Stromal cell of bone marrow (primary cell): ENCODE measurements around the gene PIK3R1.
"Not testable (repeated sequence)": the region's sequence is repeated elsewhere in the genome, so short reads cannot be mapped to it uniquely, and the experiment has no call there.

ENCODE experiments used
- DNase-seq: peaks from one replicate; pipeline ENCODE4 v3.0.0-alpha.2; 2012; ENCODE audit warnings: low read depth

The PIK3R1 gene

DNA sequence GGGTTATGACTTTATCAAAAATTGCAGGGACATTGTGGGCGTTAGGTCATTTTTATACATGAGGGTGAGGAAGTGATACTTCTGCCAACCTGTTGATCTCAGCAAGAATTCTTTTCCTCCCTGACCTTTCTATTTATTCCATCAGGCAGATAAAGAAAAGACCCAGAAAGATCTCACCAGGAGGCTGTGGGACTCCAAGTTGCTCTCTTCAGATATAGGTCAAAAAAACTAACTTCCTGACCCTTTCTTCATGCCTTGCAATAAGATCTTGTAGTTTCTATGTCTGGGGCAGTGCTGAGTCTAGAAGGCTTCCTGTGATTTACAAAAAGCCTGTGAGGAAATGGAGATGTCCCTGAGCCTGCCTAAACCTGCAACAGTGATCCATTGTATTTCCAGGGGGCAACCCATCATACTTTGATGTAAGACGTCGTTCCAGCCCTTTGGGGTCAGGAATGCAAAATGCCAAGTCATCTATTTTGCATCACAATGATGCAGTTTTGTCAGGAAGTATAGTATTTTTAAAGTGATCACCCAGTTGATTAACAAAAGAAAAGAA lies 22.0 kb upstream of the PIK3R1 start:
- DNase-seq, result no peak

DNA sequence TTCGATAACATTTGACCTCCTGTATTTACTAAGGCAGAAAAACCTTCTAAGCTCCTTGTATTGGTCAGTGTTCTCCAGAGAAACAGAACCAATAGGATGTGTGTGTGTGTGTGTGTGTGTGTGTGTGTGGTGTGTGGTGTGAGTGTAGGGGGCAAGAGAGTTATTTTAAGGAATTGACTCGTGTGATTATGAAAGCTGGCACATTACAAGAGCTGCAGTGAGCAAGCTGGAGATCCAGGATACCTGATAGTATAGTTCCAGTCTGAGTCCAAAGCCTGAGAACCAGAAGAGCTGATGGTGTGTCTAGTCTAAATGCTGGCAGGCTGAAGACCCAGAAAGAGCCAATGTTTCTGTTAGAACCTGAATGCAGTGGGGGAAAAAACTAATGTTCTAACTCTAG lies 21.2 kb upstream of the PIK3R1 start:
- DNase-seq, result no peak

DNA sequence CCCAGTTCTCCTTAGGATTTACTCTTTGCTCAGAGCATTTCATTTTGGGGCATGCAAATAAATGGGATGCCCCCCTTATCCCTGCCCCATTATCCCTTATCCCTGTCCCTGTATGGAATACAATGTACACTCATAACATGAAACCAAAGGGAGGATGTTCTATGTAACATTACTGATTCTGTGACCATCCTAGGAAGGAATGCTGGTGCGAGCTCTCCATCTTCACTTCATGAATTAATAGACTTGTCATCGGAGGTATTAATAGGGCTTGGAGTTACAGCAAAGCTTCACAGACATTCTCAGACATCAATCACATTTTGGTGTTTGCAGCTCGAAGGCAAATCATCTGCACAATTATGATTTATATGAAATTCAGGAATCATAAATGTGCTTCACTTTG lies 20.4 kb upstream of the PIK3R1 start:
- no peak for DNase-seq

DNA sequence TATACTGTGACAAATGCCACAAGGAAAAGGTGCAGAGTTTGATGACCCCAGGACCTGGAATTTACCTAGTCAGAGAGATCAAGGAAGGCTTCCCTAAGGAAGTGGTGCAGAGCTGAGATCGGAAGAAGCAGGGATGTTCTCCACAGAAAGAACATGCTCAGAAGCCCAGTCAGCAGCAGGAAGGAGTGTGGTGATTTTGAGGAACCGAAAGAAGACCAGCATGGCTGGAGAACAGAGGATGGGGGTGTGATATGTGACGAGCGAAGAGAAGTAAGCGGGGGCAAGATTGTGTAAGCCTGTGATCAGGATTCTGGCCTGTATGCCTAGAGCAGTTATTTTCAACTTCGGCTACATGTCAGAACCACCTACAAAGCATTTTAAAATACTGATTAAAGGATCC lies 18.7 kb upstream of the PIK3R1 start:
- no peak for DNase-seq

DNA sequence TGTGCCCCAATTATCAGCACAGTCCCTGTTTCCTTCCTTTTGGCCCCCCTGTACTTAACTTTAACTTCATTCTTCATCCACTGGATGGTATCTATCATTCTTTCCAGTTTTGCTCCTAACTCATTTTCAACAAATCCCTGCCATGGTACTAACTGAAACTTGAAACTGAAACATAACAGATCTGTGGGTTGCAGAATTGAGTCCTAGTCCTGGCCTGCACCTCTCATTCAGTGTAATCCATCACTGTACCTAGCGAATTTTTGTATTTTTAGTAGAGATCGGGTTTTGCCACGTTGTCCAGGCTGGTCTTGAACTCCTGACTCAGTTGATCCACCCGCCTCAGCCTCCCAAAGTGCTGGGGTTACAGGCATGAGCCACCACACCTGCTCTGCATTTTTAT lies 15.3 kb upstream of the PIK3R1 start:
- no peak for DNase-seq

DNA sequence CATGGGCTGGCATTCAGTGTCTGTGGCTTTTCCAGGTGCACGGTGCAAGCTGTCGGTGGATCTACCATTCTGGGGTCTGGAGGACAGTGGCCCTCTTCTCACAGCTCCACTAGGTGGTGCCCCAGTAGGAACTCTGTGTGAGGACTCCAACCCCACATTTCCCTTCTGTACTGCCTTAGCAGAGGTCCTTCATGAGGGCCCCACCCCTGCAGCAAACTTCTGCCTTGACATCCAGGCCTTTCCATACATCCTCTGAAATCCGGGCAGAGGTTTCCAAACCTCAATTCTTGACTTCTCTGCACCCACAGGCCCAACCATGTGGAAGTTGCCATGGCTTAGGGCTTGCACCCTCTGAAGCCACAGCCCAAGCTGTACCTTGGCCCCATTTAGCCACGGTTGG lies 4.9 kb upstream of the PIK3R1 start:
- DNase-seq, result not testable (repeated sequence)

DNA sequence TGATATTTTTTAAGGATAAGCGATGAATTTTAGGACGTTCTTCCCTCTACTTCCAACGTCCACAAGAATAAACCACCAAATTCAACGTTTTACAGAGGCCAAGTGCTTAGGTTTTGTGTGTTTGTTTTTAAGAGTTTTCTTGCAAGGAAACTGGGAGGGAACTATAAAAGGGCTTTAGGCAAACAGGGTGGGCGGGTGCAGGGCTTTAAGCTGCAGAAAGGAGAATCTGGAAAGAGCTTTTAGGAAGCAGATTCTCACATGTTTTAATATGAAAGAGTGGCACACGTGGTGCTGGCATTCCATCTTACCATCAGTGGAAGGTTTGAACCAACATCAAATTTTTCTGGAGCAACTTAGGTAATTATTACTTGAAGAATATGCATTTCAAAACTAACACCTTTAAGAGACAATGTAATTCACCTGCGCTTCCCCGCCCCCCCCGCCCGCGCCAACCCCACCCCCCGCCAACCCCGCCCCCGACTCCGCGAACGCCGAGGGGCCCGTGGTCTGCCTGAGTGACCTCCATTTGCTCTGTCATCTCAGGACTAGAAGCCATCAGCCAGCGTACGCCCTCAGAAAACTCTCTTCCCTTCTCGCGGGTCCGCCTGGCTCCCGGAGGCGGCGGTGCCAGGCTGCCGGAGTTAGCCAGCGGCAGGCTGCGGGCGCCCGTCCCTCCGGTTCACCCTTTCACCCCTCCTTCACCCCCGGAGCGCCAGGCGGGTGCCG lies 911 bp upstream of the PIK3R1 start:
- DNase-seq, result no peak

DNA sequence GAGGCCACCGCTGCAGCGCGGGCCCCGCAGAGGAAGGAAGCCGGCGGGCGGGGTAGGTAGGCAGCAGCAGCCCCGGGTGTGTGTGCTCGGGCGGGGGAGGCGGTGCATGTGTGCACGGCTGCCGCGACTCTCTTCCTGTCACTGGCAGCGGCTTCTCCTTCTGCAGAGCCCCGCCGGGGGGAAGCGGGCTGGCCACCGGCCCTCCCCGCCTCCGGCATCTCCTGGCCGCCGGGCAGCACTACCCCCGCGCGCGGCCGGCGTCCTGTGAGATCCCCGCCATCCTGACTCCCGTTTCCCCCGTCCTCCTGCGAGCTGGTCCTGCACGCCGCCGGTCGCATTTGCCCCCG lies 315 bp downstream of the PIK3R1 start:
- DNase-seq, result no peak

DNA sequence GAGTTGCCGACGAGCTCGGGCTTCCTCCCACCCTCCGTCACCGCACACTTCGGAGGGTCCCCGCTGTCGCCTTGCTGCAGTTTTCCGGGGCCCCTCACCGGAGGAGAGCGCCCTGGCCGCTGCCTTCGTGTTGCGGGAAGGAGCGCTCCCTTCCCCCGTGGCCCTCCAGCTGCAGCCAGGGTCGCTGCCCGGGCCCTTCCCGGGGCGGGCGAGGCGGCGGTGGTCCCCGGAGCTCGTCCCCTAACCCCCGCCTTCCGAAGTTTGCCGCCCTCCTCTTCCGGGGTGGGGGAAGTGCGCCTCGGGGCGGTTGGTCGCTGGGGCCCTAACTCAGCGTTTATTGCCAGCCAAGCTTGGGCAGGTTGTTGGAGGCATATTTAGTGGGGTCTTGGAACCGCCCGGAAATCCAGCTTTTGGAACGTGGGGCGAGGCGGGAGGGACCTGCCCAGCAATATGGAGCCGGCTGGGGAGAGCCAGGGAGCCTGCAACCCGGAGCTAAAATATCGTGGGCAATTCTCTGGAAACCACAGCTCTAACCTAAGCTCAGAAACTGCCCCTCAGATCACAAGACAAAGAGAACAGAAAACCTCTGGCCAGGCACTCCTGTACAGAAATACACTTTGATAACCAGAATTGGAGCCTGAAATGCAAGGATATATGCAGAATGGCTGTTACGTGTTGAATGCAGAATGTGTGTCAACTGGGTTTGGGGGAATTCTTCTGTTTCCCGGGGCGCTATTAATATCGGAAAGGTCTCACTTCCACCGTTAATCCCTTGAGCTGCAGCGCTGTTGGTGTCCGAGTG lies 890 bp downstream of the PIK3R1 start:
- DNase-seq, result no peak

DNA sequence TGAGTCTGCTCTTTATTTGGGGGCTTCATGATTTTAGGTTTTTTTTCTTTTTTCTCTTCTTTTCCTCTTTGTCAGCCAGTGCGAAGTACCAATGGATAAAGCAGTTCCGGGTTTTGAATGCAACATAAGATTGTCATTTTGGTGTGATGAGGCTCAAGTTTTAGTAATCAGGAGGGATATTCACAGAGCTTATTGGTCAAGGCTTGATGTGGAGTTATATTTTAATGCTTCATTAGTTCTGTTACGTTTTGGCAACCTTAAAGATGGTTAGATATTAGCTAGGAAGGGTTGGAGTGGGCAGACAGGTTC lies 1.4 kb downstream of the PIK3R1 start:
- no peak for DNase-seq

DNA sequence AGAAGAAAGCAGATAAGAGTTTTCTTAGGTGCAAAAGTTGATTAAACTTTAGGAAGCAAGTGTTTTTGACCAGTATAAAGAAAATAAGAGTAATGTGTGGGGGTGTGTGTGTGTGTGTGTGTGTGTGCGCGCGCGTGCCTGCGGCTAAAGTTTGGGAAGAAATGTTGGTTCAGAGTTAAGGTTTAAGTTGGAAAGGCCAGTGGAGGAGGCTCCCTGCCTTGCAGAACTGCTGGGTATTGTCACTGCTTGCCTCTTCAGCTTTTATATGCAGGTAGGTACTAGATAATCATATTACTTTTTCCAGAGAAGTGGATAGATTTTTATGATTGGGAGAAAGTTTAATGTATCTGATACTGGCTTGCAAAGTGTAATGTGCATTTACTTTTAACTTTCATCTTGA lies 2.0 kb downstream of the PIK3R1 start:
- DNase-seq, result no peak

DNA sequence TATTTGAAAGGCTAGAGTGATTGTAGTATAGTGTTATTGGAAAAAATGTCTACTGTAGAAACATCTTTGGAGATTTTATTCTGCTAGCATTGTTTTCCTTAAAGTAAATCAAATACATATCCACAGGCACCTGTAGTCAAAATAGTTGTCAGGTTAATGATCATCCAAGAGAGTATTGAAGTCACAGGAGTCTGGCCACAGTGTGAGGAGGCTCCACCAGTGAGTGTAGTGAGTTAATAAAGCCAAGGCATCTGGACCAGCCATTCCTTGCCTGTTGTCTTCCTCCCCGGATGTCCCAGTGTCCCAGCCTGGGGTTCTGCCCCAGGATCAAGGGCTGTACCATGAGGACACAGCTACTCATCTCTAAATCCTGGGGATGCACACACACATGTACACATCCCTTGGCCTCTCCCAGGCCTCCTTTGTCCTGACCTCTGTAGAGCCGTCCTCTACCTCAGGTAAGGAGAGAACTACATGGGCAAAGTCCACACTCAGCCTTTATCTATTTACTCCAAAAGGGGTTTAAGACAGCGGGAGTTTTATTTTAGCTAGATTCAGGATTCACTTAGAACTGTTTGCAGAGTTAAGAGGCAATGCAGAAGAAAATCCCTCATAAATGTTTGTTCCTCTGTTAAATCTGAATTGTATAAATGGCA lies 3.7 kb downstream of the PIK3R1 start:
- DNase-seq, result no peak

DNA sequence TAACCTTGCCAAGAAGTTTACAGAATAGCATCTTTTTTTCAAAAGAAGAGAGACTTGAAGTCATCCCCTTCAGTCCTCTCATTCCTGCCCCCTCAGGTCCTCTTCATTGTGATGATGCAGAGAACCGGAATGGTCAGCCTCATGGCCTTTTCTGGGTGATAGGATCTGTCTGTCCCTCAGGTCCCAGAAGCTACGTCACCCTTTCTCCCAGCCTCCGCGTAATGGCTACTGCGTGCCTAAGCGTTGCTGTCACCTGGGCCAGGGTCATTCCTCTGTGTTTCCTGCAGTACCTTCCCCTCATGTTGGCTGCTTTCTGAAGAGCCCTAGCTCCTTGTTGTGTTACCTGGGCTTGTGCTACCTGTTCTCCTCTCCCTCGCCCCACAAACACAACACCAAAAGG lies 4.7 kb downstream of the PIK3R1 start:
- DNase-seq, result no peak

DNA sequence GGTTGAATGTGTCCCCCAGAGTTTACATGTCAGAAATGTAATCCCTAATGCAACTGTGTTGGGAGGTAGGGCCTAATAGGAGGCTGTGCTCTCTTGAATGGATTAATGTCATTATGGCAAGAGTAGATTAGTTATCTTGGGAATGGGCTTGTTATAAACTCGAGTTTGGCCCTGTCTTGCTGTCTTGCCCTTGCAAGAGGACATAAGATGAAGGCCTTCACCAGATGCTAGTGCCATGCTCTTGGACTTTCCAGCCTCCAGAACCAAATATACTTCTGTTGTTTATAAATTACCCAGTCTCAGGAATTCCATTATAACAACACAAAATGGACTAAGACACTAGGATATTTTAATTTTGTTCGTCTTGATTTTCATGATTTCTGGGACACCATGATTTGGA lies 5.4 kb downstream of the PIK3R1 start:
- no peak for DNase-seq

DNA sequence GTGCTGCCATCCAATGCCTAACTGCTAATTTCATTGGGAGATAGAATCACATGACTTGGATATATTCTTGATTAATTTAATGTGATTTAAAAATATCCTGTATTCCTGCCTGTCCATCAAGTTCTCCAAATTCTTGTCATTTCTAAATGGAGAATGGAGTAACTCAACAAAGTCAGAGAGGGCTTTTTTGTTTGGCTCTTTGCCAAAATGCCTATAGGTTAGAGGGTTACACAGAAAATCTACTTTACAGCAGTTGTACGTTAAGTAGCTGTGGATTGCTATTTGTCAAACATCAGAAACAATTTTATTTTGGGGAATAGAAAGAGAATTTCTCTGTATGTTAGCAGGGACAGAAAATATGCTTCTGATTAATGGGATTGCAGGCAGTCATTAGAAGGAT lies 5.9 kb downstream of the PIK3R1 start:
- DNase-seq, result no peak

DNA sequence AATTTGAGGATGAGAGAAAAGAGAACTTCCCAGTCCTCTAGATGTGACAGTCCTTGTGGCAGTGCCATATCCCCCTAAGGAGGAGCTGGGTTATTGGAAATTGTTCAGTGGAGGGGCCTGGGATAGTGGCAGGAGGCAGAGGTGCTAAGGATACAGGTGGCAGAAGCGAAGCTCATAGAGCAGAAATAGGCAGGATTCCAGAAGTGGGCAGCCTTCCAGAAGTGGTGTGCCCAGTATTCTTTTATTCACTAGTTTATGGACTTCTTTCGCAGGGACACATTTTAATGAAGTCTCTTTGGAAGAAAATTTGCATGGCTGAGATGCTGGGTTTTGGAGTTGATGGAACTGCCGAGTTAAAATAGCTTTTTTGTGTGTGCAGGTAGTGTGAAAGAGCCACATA lies 6.8 kb downstream of the PIK3R1 start:
- no peak for DNase-seq

DNA sequence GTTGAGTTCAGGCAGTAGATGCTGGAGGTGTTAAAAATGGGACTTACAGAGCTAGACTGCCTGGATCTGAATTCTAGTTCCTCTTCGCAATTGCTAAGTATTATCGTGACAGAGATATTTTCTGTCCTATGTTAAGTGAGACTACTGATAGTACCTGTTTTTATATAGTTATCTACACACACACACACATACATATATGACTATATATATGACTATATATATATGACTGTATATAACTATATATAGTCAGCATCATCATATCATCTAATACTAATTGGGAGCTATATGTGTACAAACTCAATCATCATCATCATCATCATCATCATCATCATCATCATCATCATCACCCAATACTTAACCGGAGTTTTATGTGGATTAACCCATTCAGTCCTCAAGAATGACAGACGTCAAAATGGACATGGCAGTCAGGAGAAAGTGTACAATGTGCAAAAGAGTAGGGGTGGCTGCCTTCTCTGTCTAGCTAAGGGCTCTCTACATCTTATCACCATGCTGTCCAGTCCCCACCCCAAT lies 7.3 kb downstream of the PIK3R1 start:
- DNase-seq, result no peak

DNA sequence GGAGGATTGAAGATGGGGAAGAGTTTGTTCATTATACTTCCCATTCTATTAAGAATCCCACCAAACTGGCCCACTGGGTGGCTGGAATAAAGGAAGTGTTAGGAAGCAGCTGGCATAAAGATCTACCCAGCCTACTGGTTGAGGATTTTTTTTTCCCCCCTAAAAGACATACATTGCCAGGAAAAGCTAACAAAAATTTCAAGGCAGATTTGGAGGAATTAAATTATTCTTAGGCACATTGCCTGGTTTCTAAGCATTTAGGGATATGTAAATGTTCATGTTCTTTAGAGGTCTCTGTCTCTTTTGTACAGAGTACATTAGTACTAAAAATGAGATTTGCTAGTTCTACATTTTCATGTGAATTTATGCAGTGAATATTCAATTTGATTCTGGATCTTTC lies 8.3 kb downstream of the PIK3R1 start:
- no peak for DNase-seq

DNA sequence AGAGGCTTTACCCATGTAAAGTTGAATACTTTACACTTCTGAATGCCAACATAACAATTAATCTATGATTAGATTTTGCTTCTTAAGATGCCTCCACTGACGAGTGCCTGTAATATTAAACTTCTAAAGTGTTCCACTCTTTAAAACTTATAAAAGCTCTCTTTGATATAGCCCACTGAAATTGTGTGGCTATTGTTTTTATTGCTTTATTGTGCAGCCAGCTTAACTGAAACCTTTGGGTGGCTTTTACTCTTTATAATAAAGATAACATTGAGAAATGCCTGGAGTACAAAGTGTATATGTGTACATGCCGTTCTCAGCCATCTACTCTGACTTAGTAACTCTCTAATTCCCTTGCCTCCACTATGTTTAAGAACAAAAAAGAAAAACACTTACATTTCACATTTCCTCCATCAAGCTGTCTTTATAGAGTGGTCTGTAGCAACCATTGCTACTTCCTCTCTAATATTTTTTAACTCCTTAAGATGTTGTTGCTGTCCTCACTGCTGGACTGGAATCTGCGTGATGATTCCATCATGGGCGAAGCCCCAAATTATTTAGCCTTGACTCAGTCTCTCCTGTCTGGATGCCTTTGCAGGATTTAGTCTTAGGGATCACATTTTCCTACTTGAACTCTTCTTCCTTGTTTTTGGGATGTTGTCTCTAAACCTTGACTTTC lies 9.1 kb downstream of the PIK3R1 start:
- DNase-seq, result no peak

DNA sequence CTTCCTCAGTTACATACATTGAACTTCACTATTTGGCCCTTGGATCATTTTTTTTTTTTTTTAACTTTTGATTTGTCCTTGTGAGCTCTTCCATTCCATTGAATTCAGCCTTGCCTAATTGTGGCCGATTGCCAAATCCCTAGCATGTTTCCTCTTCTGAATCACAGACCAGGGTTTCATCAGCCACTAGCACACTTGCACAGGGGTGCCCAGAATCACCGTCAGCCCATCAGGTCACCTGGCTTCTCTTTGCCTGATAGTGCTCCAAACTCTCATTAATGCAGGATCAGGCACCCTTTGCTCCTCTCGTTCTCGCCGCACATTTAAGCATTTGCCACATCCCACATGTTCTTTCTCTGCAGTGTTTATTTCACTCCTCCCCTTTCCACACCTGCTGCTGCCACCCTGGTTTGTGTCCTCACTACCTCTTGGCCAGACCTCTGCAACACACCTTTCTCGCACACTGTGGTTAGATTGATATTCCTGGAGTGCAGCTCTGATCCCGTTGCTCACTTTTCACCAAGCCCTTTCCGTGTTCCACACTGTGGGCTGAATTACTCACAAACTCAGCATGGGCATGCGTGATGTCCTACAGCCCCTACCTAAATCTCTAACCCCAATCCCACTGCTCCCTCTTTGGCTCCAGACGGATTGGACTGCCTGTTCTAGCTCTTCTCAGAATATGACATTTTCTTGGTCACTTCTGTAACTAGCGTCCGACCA lies 9.8 kb downstream of the PIK3R1 start:
- DNase-seq, result no peak

DNA sequence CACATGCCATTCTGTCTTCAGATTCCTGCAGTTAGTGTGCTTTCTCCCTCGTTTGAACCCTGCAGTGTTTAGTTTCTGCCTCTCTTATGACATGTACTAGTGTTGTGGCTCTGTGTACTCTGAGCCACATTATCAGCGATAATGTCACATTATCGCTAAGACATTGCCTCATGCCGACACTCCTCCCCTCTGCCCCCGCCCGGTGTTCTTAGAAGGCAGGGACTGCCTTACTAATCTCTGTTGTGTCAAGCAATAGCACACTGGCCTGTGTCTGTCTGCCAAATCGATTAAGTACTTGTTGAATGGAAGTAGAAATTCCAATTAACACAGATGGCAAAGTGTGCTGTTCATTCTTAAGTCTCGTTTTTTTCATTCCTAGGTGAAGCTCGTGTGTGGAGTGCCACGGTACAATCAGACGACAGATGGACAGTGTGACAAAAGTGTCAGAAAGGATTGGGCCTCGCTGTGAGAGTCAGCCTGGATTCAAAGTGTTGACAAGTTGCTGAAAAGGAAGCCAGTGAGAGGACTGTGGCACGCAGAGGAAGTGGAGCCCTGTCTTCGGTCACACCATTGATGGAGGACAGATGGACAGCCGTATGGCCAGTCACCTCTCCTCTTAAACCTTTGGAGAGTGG lies 10.5 kb downstream of the PIK3R1 start:
- no peak for DNase-seq
